Activated CD4-positive, alpha-beta memory T cell treated with anti-CD3 and anti-CD28 coated beads for 36 hours (primary cell): ENCODE measurements around the gene GTF2E1. TPM values are rescaled to one million over a fixed set of nuclear protein-coding genes. Genes with fewer than 3 reads are reported as not detected.
A peak's percentile ranks its signal among the peaks of the same experiment; 100 is the strongest.
"Not testable (repeated sequence)": the region's sequence is repeated elsewhere in the genome, so short reads cannot be mapped to it uniquely, and the experiment has no call there.

Experiments
- CTCF ChIA-PET: fragments of 350-600 bp; sonication (Branson Sonifier 250); formaldehyde crosslinking; loops from one replicate; lab custom pipeline; 2021; ENCODE audit warnings: antibody characterized with exemption, inconsistent platforms; lab: Charles Lee
- POLR2A ChIA-PET: fragments of 350-600 bp; sonication (Branson Sonifier 250); formaldehyde crosslinking; loops from one replicate; lab custom pipeline; 2021; ENCODE audit warnings: antibody characterized with exemption; lab: Charles Lee
- DNase-seq: peaks from one replicate; pipeline ENCODE4 v3.0.0-alpha.2; 2020
- H3K27ac Mint-ChIP-seq: one replicate; pipeline ENCODE4 v1.8.0; 2021; ENCODE audit warnings: mixed read lengths
- H3K27me3 Mint-ChIP-seq: one replicate; pipeline ENCODE4 v1.8.0; 2021; ENCODE audit warnings: mixed read lengths
- H3K36me3 Mint-ChIP-seq: one replicate; pipeline ENCODE4 v1.8.0; 2021; ENCODE audit warnings: mixed read lengths
- H3K4me1 Mint-ChIP-seq: one replicate; pipeline ENCODE4 v1.8.0; 2021; ENCODE audit warnings: low read depth, mixed read lengths
- H3K4me3 Mint-ChIP-seq: one replicate; pipeline ENCODE4 v1.8.0; 2021; ENCODE audit warnings: mild to moderate bottlenecking, mixed read lengths
- H3K9me3 Mint-ChIP-seq: one replicate; pipeline ENCODE4 v1.8.0; 2021; ENCODE audit warnings: mixed read lengths
- intact Hi-C: fragments of 100-400 bp; cut with micrococcal nuclease; formaldehyde crosslinking; loops from one replicate; pipeline ENCODE4 v1.15.1; 2023
- total RNA-seq, 2 experiments: library from RNA; stranded (reverse); gene quantifications; one replicate each; pipeline ENCODE4 v1.2.3, GENCODE V29; 2021

The GTF2E1 gene
- 10 to 100 TPM; 18.4 to 19.8 TPM for total RNA-seq

GRCh38 chr3:120742198-120742848 is at the start of gene GTF2E1, which contains the start of gene RABL3:
Gene GTF2E1, plus strand, starts transcription at chr3:120742744. Its CDS starts 7,809 bp downstream, at chr3:120750553.
Gene RABL3, minus strand, starts transcription at chr3:120742516. Its CDS starts 9 bp downstream, at chr3:120742507.
- H3K9me3 Mint-ChIP-seq = peaks cover 2% of the 10 kb centered on the region
- peaks cover 28% of the 10 kb centered on the region for H3K4me1 Mint-ChIP-seq
- POLR2A ChIA-PET = interaction anchor here (1.7 kb wide), 1 partner anchor 146 kb away, joined by 19 read pairs; the partner anchor contains the start of gene NDUFB4
- peak within 1 kb of the TSS; percentile 96 for H3K4me3 Mint-ChIP-seq
- intact Hi-C loops = loop anchor here (1.0 to 10.0 kb wide), 11 partner anchors 23 to 1360 kb away; partner anchors contain the start of genes EAF2, GOLGB1, IQCB1 and LRRC58
- peak; percentile 98 for DNase-seq
- H3K27me3 Mint-ChIP-seq = peaks cover 2% of the 10 kb centered on the region
- CTCF ChIA-PET = interaction anchor here (1.0 to 2.0 kb wide), 3 partner anchors 53 to 183 kb away, joined by 3 to 10 read pairs (median 6); partner anchors contain the start of gene NDUFB4
- H3K27ac Mint-ChIP-seq = peak within 1 kb of the TSS; percentile 94
- peaks cover 12% of the 10 kb centered on the region for H3K36me3 Mint-ChIP-seq

- no peaks in the 10 kb centered on the region for H3K9me3 Mint-ChIP-seq
- H3K4me1 Mint-ChIP-seq = peaks cover 4% of the 10 kb centered on the region
- no peak for DNase-seq
- no peak overlapping the region for H3K4me3 Mint-ChIP-seq
- peaks cover 19% of the 10 kb centered on the region for H3K36me3 Mint-ChIP-seq
- ChIA-PET CTCF (interaction anchor here (0.6 kb wide), 1 partner anchor 14 kb away, joined by 3 read pairs; no protein-coding TSS in a partner anchor), POLR2A (no interaction called here)
- intact Hi-C loops = no loop called here
- H3K27me3 Mint-ChIP-seq = no peaks in the 10 kb centered on the region
- no peak overlapping the region for H3K27ac Mint-ChIP-seq
Measured at GRCh38 chr3:120693439-120694171, 48.9 kb upstream of the GTF2E1 start.

GRCh38 chr3:120699333-120699732 is 43.2 kb upstream of the GTF2E1 start:
- Mint-ChIP-seq H3K27me3 (no peaks in the 10 kb centered on the region), H3K4me3 (no peak overlapping the region), H3K4me1 (no peaks in the 10 kb centered on the region), H3K9me3 (peaks cover 7% of the 10 kb centered on the region), H3K36me3 (peaks cover 31% of the 10 kb centered on the region), H3K27ac (no peak overlapping the region)
- intact Hi-C loops = no loop called here
- DNase-seq = no peak
- POLR2A ChIA-PET = no interaction called here
- CTCF ChIA-PET = no interaction called here

- ChIA-PET POLR2A (no interaction called here), CTCF (interaction anchor here (1.3 kb wide), 1 partner anchor 89 kb away, joined by 3 read pairs; no protein-coding TSS in a partner anchor)
- Mint-ChIP-seq H3K9me3 (peaks cover 9% of the 10 kb centered on the region), H3K27ac (no peak overlapping the region), H3K4me1 (no peaks in the 10 kb centered on the region), H3K4me3 (no peak overlapping the region), H3K36me3 (peaks cover 40% of the 10 kb centered on the region), H3K27me3 (no peaks in the 10 kb centered on the region)
- no peak for DNase-seq
- intact Hi-C loops = no loop called here
Measured at GRCh38 chr3:120705884-120706582, 36.5 kb upstream of the GTF2E1 start.

- peaks cover 37% of the 10 kb centered on the region for H3K36me3 Mint-ChIP-seq
- no peaks in the 10 kb centered on the region for H3K4me1 Mint-ChIP-seq
- ChIA-PET POLR2A (no interaction called here), CTCF (interaction anchor here (1.3 kb wide), 1 partner anchor 88 kb away, joined by 3 read pairs; no protein-coding TSS in a partner anchor)
- no peak overlapping the region for H3K27ac Mint-ChIP-seq
- H3K9me3 Mint-ChIP-seq = peaks cover 9% of the 10 kb centered on the region
- H3K4me3 Mint-ChIP-seq = no peak overlapping the region
- no peaks in the 10 kb centered on the region for H3K27me3 Mint-ChIP-seq
- no peak for DNase-seq
- intact Hi-C loops = no loop called here
Measured at GRCh38 chr3:120706950-120707349, 35.6 kb upstream of the GTF2E1 start.

- peaks cover 25% of the 10 kb centered on the region for H3K36me3 Mint-ChIP-seq
- H3K27me3 Mint-ChIP-seq = no peaks in the 10 kb centered on the region
- POLR2A ChIA-PET = interaction anchor here (0.6 kb wide), 1 partner anchor 64 kb away, joined by 3 read pairs; no protein-coding TSS in a partner anchor
- H3K27ac Mint-ChIP-seq = no peak overlapping the region
- no peak overlapping the region for H3K4me3 Mint-ChIP-seq
- H3K9me3 Mint-ChIP-seq = peaks cover 7% of the 10 kb centered on the region
- peaks cover 3% of the 10 kb centered on the region for H3K4me1 Mint-ChIP-seq
- DNase-seq = no peak
- intact Hi-C loops = no loop called here
- CTCF ChIA-PET = no interaction called here
Measured at GRCh38 chr3:120708408-120708807, 34.1 kb upstream of the GTF2E1 start.

GRCh38 chr3:120710369-120710768 is 32.2 kb upstream of the GTF2E1 start:
- H3K27me3 Mint-ChIP-seq = no peaks in the 10 kb centered on the region
- ChIA-PET CTCF (no interaction called here), POLR2A (no interaction called here)
- intact Hi-C loops = loop anchor here (10.0 kb wide), 1 partner anchor 116 kb away; the partner anchor contains the start of gene NDUFB4
- H3K36me3 Mint-ChIP-seq = peaks cover 11% of the 10 kb centered on the region
- H3K4me3 Mint-ChIP-seq = no peak overlapping the region
- peaks cover 6% of the 10 kb centered on the region for H3K4me1 Mint-ChIP-seq
- no peaks in the 10 kb centered on the region for H3K9me3 Mint-ChIP-seq
- no peak for DNase-seq
- no peak overlapping the region for H3K27ac Mint-ChIP-seq

GRCh38 chr3:120713262-120713661 is 29.3 kb upstream of the GTF2E1 start:
- Mint-ChIP-seq H3K4me1 (peaks cover 10% of the 10 kb centered on the region), H3K27ac (no peak overlapping the region), H3K9me3 (no peaks in the 10 kb centered on the region), H3K27me3 (no peaks in the 10 kb centered on the region), H3K4me3 (no peak overlapping the region), H3K36me3 (peaks cover 2% of the 10 kb centered on the region)
- DNase-seq = no peak
- POLR2A ChIA-PET = no interaction called here
- intact Hi-C loops = loop anchor here (10.0 kb wide), 1 partner anchor 118 kb away; the partner anchor contains the start of gene NDUFB4
- CTCF ChIA-PET = interaction anchor here (0.7 kb wide), 1 partner anchor 10 kb away, joined by 4 read pairs; no protein-coding TSS in a partner anchor

- intact Hi-C loops = loop anchor here (1.0 to 10.0 kb wide), 2 partner anchors 23 to 124 kb away; partner anchors contain the start of genes GTF2E1, NDUFB4 and RABL3
- H3K27ac Mint-ChIP-seq = peak overlapping the region; percentile 60
Measured at GRCh38 chr3:120719167-120719834, 23.2 kb upstream of the GTF2E1 start.

GRCh38 chr3:120726791-120727190 is 15.8 kb upstream of the GTF2E1 start:
- no peak overlapping the region for H3K27ac Mint-ChIP-seq
- intact Hi-C loops = no loop called here
- ChIA-PET CTCF (no interaction called here), POLR2A (no interaction called here)
- no peaks in the 10 kb centered on the region for H3K27me3 Mint-ChIP-seq
- H3K9me3 Mint-ChIP-seq = peaks cover 2% of the 10 kb centered on the region
- H3K4me3 Mint-ChIP-seq = no peak overlapping the region
- no peak for DNase-seq
- peaks cover 29% of the 10 kb centered on the region for H3K36me3 Mint-ChIP-seq
- no peaks in the 10 kb centered on the region for H3K4me1 Mint-ChIP-seq

More at GRCh38 chr3:120719167-120719834, 23.2 kb upstream of the GTF2E1 start:
- CTCF ChIA-PET, H3K27me3 Mint-ChIP-seq, H3K9me3 Mint-ChIP-seq, POLR2A ChIA-PET: not testable (repeated sequence)
- Mint-ChIP-seq H3K36me3 (peaks cover 17% of the 10 kb centered on the region), H3K4me1 (peaks cover 35% of the 10 kb centered on the region), H3K4me3 (peak overlapping the region; percentile 48)
- peak; percentile 78 for DNase-seq
